AG10803 (cell line): ENCODE measurements around the gene ZDHHC5.
"Not testable (repeated sequence)": the region's sequence is repeated elsewhere in the genome, so short reads cannot be mapped to it uniquely, and the experiment has no call there.

Experiments used
- DNase-seq: peaks from one replicate; pipeline ENCODE4 v3.0.0; 2010; ENCODE audit warnings: low read depth
- H3K4me3 ChIP-seq: 2 replicates; pipeline ENCODE4 v1.5.1; 2011; ENCODE audit warnings: mild to moderate bottlenecking, low read length, control low read depth
- CTCF ChIP-seq: conservative IDR thresholded peaks from 2 replicates; pipeline ENCODE4 v1.5.1; 2011; ENCODE audit warnings: mild to moderate bottlenecking, low read length, control low read depth, inconsistent platforms

Gene ZDHHC5

GRCh38 chr11:57668434-57668782 lies 494 bp downstream of the ZDHHC5 start:
- peak overlapping the region; percentile 86 for H3K4me3 ChIP-seq
- TF ChIP-seq CTCF, result no peak
- no peak for DNase-seq

GRCh38 chr11:57674251-57674650 lies 6.3 kb downstream of the ZDHHC5 start:
- DNase-seq, result no peak
- no peak for TF ChIP-seq CTCF
- H3K4me3 ChIP-seq, result no peak overlapping the region

GRCh38 chr11:57675176-57675941 lies 7.4 kb downstream of the ZDHHC5 start:
- DNase-seq, result no peak
- H3K4me3 ChIP-seq, result no peak overlapping the region
- no peak for TF ChIP-seq CTCF

- DNase-seq, result no peak
- TF ChIP-seq CTCF, result no peak
- H3K4me3 ChIP-seq, result no peak overlapping the region
Observed at GRCh38 chr11:57679396-57679795, 11.5 kb downstream of the ZDHHC5 start.

- TF ChIP-seq CTCF, result no peak
- peak; percentile 13 for DNase-seq
- no peak overlapping the region for H3K4me3 ChIP-seq
Observed at GRCh38 chr11:57680552-57680874, 12.6 kb downstream of the ZDHHC5 start.

GRCh38 chr11:57681168-57681567 lies 13.3 kb downstream of the ZDHHC5 start:
- no peak for TF ChIP-seq CTCF
- no peak overlapping the region for H3K4me3 ChIP-seq
- no peak for DNase-seq

GRCh38 chr11:57690474-57690873 lies 22.6 kb downstream of the ZDHHC5 start:
- not testable (repeated sequence) for DNase-seq, H3K4me3 ChIP-seq
